A549 (cell line): ENCODE results near the gene SLC16A9.

Experiments
- CTCF ChIP-seq: fragments of >200 bp; sonication (Bioruptor Twin); formaldehyde crosslinking; IDR thresholded peaks from 3 replicates; pipeline ENCODE4 v1.5.1; 2016
- EP300 ChIP-seq, 2 experiments: fragments of >200 bp; sonication (Bioruptor Twin); formaldehyde crosslinking; IDR thresholded peaks; 2 replicates in 1 of 2; 3 replicates in 1 of 2; pipeline ENCODE4 v1.6.1; 2016 to 2017
- POLR2A ChIP-seq: IDR thresholded peaks from 2 replicates; pipeline ENCODE4 v1.6.1; 2012; ENCODE audit warnings: mild to moderate bottlenecking, low read length
- POLR2AphosphoS2 ChIP-seq: conservative IDR thresholded peaks from 2 replicates; pipeline ENCODE4 v1.6.1; 2012; ENCODE audit warnings: low read length, improper control_type of control experiment, inconsistent platforms
- RAD21 ChIP-seq, 2 experiments: fragments of >200 bp in 1 of 2; sonication (Bioruptor Twin) in 1 of 2; formaldehyde crosslinking in 1 of 2; IDR thresholded peaks in 1 of 2; conservative IDR thresholded peaks in 1 of 2; 2 replicates in 1 of 2; 3 replicates in 1 of 2; pipeline ENCODE4 v1.6.1; 2012 to 2018; ENCODE audit warnings: inconsistent platforms in 1 of 2
- RCOR1 ChIP-seq: fragments of 150-350 bp; IDR thresholded peaks from 2 replicates; pipeline ENCODE4 v1.6.1; 2014; ENCODE audit warnings: antibody characterized with exemption, low read length, low read depth
- RFX5 ChIP-seq: fragments of 450-650 bp; IDR thresholded peaks from 2 replicates; pipeline ENCODE4 v1.7.1; 2014; ENCODE audit warnings: antibody characterized with exemption, mild to moderate bottlenecking, moderate library complexity

GRCh38 chr10:59644841-59645240, 64.8 kb downstream of the SLC16A9 start:
- TF ChIP-seq RFX5 (no peak), RAD21 (conservative IDR thresholded peaks at IDR 0.05 in 1 of 2, IDR thresholded peaks at IDR 0.05 in 1 of 2) (no peak), POLR2A (no peak), RCOR1 (no peak), POLR2AphosphoS2 (no peak), EP300 (IDR thresholded peaks at IDR 0.05) (no peak), CTCF (no peak)
